WERI-Rb-1 (cell line): ENCODE data around the gene NLN.
"Not testable (repeated sequence)": the region's sequence is repeated elsewhere in the genome, so short reads cannot be mapped to it uniquely, and the experiment has no call there.

Source experiments
- DNase-seq: peaks from one replicate; pipeline ENCODE4 v3.0.0-alpha.2; 2020
- H3K27ac ChIP-seq: fragments of 250-450 bp; sonication (Bioruptor Pico); 2 replicates; pipeline ENCODE4 v1.5.1; 2020; ENCODE audit warnings: mild to moderate bottlenecking, moderate library complexity
- H3K27me3 ChIP-seq: fragments of 250-450 bp; sonication (Bioruptor Pico); 2 replicates; pipeline ENCODE4 v1.5.1; 2021; ENCODE audit warnings: mild to moderate bottlenecking, low read depth, moderate library complexity; ENCODE audit not compliant: insufficient read depth, severe bottlenecking
- H3K36me3 ChIP-seq: fragments of 250-450 bp; sonication (Bioruptor Pico); 2 replicates; pipeline ENCODE4 v1.5.1; 2020; ENCODE audit warnings: mild to moderate bottlenecking, moderate library complexity
- H3K4me3 ChIP-seq: 2 replicates; pipeline ENCODE4 v1.5.1; 2011; ENCODE audit warnings: low read depth, mild to moderate bottlenecking, control low read depth, low read length
- H3K9me3 ChIP-seq: fragments of 250-450 bp; sonication (Bioruptor Pico); 2 replicates; pipeline ENCODE4 v1.5.1; 2021; ENCODE audit warnings: mild to moderate bottlenecking, moderate library complexity; ENCODE audit not compliant: severe bottlenecking
- CTCF ChIP-seq: IDR thresholded peaks from 2 replicates; pipeline ENCODE4 v1.5.1; 2011; ENCODE audit warnings: low read depth, mild to moderate bottlenecking, control low read depth, inconsistent platforms, low read length

Gene NLN

GRCh38 chr5:65805089-65805488, 83.1 kb downstream of the NLN start:
- TF ChIP-seq CTCF = no peak
- Histone ChIP-seq H3K9me3 (peaks cover 2% of the 10 kb centered on the region), H3K36me3 (peaks cover 8% of the 10 kb centered on the region)

GRCh38 chr5:65807494-65807893, 85.5 kb downstream of the NLN start:
- not testable (repeated sequence) for DNase-seq, H3K27ac ChIP-seq, H3K27me3 ChIP-seq, H3K9me3 ChIP-seq, H3K4me3 ChIP-seq
- H3K36me3 ChIP-seq = peaks cover 13% of the 10 kb centered on the region

More at GRCh38 chr5:65805089-65805488, 83.1 kb downstream of the NLN start:
- no peak for DNase-seq
- Histone ChIP-seq H3K27ac (no peak overlapping the region), H3K4me3 (no peak overlapping the region), H3K27me3 (no peaks in the 10 kb centered on the region)

- DNase-seq = no peak
- Histone ChIP-seq H3K27ac (no peak overlapping the region), H3K4me3 (no peak overlapping the region), H3K9me3 (no peaks in the 10 kb centered on the region), H3K36me3 (peaks cover 21% of the 10 kb centered on the region), H3K27me3 (no peaks in the 10 kb centered on the region)
- no peak for TF ChIP-seq CTCF
Observed at GRCh38 chr5:65808251-65808741, 86.3 kb downstream of the NLN start.

GRCh38 chr5:65808818-65809217, 86.8 kb downstream of the NLN start:
- Histone ChIP-seq H3K4me3 (no peak overlapping the region), H3K9me3 (no peaks in the 10 kb centered on the region), H3K36me3 (peaks cover 23% of the 10 kb centered on the region), H3K27ac (no peak overlapping the region), H3K27me3 (no peaks in the 10 kb centered on the region)
- no peak for TF ChIP-seq CTCF
- DNase-seq = no peak

GRCh38 chr5:65809817-65810531, 88.0 kb downstream of the NLN start:
- H3K9me3 ChIP-seq = no peaks in the 10 kb centered on the region
- H3K4me3 ChIP-seq = no peak overlapping the region
- TF ChIP-seq CTCF = no peak
- H3K27ac ChIP-seq = no peak overlapping the region
- DNase-seq = no peak
- no peaks in the 10 kb centered on the region for H3K27me3 ChIP-seq
- H3K36me3 ChIP-seq = peaks cover 29% of the 10 kb centered on the region

GRCh38 chr5:65811004-65811403, 89.0 kb downstream of the NLN start:
- Histone ChIP-seq H3K27me3 (no peaks in the 10 kb centered on the region), H3K27ac (no peak overlapping the region), H3K36me3 (peaks cover 31% of the 10 kb centered on the region), H3K4me3 (no peak overlapping the region), H3K9me3 (no peaks in the 10 kb centered on the region)
- TF ChIP-seq CTCF = no peak
- no peak for DNase-seq
